BLaER1 treated with 17β-estradiol and CSF1 and Interleukin-3, amounts not matched to agents 10 nM and 100 nM (cell line): ENCODE measurements around the gene SH3GL2.
"Not testable (repeated sequence)": the region's sequence is repeated elsewhere in the genome, so short reads cannot be mapped to it uniquely, and the experiment has no call there.

Source experiments
- H3K27ac ChIP-seq, 11 experiments: shearing (Covaris generic); formaldehyde crosslinking; 2 replicates each; pipeline ENCODE4 v1.8.1; 2022
- H3K27me3 ChIP-seq, 11 experiments: shearing (Covaris generic); formaldehyde crosslinking; 2 replicates each; pipeline ENCODE4 v1.8.1; 2022
- H3K36me3 ChIP-seq, 11 experiments: shearing (Covaris generic); formaldehyde crosslinking; 2 replicates each; pipeline ENCODE4 v1.8.1; 2022
- H3K4me1 ChIP-seq, 10 experiments: shearing (Covaris generic); formaldehyde crosslinking; 2 replicates each; pipeline ENCODE4 v1.8.1; 2022
- H3K4me2 ChIP-seq, 11 experiments: shearing (Covaris generic); formaldehyde crosslinking; 2 replicates each; pipeline ENCODE4 v1.8.1; 2022
- H3K4me3 ChIP-seq, 10 experiments: shearing (Covaris generic); formaldehyde crosslinking; 2 replicates each; pipeline ENCODE4 v1.8.1; 2022
- H3K9ac ChIP-seq, 11 experiments: shearing (Covaris generic); formaldehyde crosslinking; 2 replicates each; pipeline ENCODE4 v1.8.1; 2022
- H3K9me3 ChIP-seq, 11 experiments: shearing (Covaris generic); formaldehyde crosslinking; replicated peaks in 1 of 11; 2 replicates each; pipeline ENCODE4 v1.8.1; 2022
- H4K20me1 ChIP-seq, 11 experiments: shearing (Covaris generic); formaldehyde crosslinking; 2 replicates each; pipeline ENCODE4 v1.8.1; 2022
- Cebpa-rat ChIP-seq, 11 experiments: shearing (Covaris generic); IDR thresholded peaks; 2 replicates each; pipeline ENCODE4 v1.8.1; 2022

Gene SH3GL2

GRCh38 chr9:17750269-17750668, 171.4 kb downstream of the SH3GL2 start:
- Histone ChIP-seq H3K36me3 (no peaks in the 10 kb centered on the region), H3K4me1 (peaks cover 0 to 12% (median 0%) of the 10 kb centered on the region in 10 experiments; a peak in 2 of 20 replicates), H3K27ac (no peak overlapping the region), H3K27me3 (no peaks in the 10 kb centered on the region), H4K20me1 (no peaks in the 10 kb centered on the region), H3K9ac (no peak overlapping the region), H3K4me2 (no peak overlapping the region), H3K9me3 (peaks cover 0 to 9% (median 0%) of the 10 kb centered on the region in 11 experiments; a peak in 5 of 22 replicates), H3K4me3 (no peak overlapping the region)
- TF ChIP-seq Cebpa-rat (IDR thresholded peaks at IDR 0.05) = no peak

DNA sequence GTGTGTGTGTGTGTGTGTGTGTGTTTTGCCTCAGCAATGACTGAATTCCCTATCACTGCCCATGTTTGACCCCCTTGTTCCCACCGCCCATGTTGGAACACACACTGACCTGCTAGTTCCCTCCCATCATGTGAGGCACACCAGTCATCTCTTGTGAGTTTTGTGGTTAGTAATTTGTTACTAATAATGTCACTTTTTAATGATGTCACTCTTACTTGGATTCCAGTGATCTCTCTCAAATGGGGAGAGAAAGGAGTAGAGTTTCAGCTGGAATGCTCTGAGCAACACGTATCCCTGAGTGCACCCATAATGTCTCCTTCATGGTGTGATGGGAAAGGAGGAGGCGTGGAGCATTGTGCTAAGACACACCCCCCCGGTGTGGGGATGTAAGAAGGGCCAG, 172.6 kb downstream of the SH3GL2 start:
- peaks cover 0 to 9% (median 0%) of the 10 kb centered on the region in 11 experiments; a peak in 5 of 22 replicates for H3K9me3 ChIP-seq
- H3K36me3 ChIP-seq = no peaks in the 10 kb centered on the region
- H3K27me3 ChIP-seq = no peaks in the 10 kb centered on the region
- no peak overlapping the region for H3K4me2 ChIP-seq
- no peak overlapping the region for H3K9ac ChIP-seq
- H3K4me1 ChIP-seq = peaks cover 0 to 12% (median 0%) of the 10 kb centered on the region in 10 experiments; a peak in 2 of 20 replicates
- TF ChIP-seq Cebpa-rat (IDR thresholded peaks at IDR 0.05) = no peak
- no peaks in the 10 kb centered on the region for H4K20me1 ChIP-seq
- H3K27ac ChIP-seq = no peak overlapping the region
- H3K4me3 ChIP-seq = no peak overlapping the region

DNA sequence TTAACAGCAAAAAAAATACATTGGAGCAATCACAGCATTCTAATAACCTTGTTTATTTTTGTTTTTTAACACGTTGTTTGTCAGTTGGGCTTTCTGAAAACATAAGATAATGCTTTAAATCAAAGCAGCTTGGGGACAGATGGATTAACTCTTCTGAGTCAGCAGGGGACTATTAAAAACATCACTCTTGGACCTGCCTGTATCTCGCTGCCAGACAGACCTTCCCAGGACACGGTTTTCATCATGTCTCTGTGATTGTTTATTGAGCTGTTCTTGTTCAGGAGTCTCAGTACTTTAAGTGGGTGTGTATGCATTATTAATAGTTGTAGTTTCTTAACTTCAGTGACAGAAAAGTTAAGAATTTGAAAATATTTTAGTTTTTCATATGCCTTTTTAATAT, 173.2 kb downstream of the SH3GL2 start:
- TF ChIP-seq Cebpa-rat (IDR thresholded peaks at IDR 0.05) = no peak
- Histone ChIP-seq H3K36me3 (no peaks in the 10 kb centered on the region), H3K27me3 (no peaks in the 10 kb centered on the region), H3K4me1 (peaks cover 0 to 12% (median 0%) of the 10 kb centered on the region in 10 experiments; a peak in 2 of 20 replicates), H3K9me3 (peaks cover 0 to 9% (median 0%) of the 10 kb centered on the region in 11 experiments; a peak in 5 of 22 replicates), H3K4me2 (no peak overlapping the region), H3K9ac (no peak overlapping the region), H4K20me1 (no peaks in the 10 kb centered on the region), H3K27ac (no peak overlapping the region), H3K4me3 (no peak overlapping the region)

- H3K27me3 ChIP-seq = no peaks in the 10 kb centered on the region
- no peaks in the 10 kb centered on the region for H3K36me3 ChIP-seq
- no peak overlapping the region for H3K27ac ChIP-seq
These were observed 178.9 kb downstream of the SH3GL2 start for GRCh38 chr9:17757816-17758215.

GRCh38 chr9:17760250-17760649, 181.4 kb downstream of the SH3GL2 start:
- Histone ChIP-seq H3K4me2 (no peak overlapping the region), H3K4me1 (no peaks in the 10 kb centered on the region), H3K36me3 (no peaks in the 10 kb centered on the region), H3K9ac (no peak overlapping the region), H4K20me1 (no peaks in the 10 kb centered on the region), H3K27ac (no peak overlapping the region), H3K9me3 (no peaks in the 10 kb centered on the region), H3K27me3 (no peaks in the 10 kb centered on the region), H3K4me3 (no peak overlapping the region)
- TF ChIP-seq Cebpa-rat (IDR thresholded peaks at IDR 0.05) = no peak

More at GRCh38 chr9:17757816-17758215, 178.9 kb downstream of the SH3GL2 start:
- no peak for TF ChIP-seq Cebpa-rat (IDR thresholded peaks at IDR 0.05)
- no peaks in the 10 kb centered on the region for H3K4me1 ChIP-seq
- H3K4me2 ChIP-seq = no peak overlapping the region
- H4K20me1 ChIP-seq = no peaks in the 10 kb centered on the region
- H3K9ac ChIP-seq = no peak overlapping the region
- no peak overlapping the region for H3K4me3 ChIP-seq
- H3K9me3 ChIP-seq = peaks cover 0 to 9% (median 0%) of the 10 kb centered on the region in 11 experiments; a peak in 5 of 22 replicates

DNA sequence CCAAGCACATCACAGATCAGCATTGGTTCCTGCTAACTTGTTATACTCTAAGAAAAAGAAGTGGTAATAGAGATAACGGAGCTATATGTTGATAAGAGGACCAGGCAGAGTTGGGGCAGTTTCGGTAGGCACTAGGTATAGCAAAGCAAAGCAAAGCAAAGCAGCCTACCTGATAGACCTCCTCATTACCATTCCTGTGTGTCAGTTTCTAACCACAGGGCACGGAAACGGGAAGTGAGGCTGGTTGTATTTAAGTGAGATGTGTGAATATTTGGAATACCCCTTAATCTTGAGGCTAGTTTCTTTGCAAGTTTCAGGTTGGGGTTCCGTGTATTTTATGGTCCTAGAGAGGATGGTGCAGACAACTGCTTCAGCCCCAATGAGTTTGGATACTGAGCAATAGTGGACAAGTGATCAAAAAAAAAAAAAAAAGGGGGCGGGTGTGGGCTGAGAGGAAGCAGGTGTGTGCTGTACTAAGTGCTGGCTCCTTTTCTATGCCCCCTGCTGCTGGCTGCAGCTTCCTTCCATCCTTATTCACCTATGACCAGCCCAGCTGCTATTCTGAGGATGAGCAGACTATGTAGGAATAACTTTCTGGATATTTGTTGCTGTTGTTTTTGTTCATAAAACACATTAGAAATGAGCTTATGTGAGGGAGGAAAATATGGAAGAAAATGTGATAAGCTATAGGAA, 183.3 kb downstream of the SH3GL2 start:
- no peaks in the 10 kb centered on the region for H3K27me3 ChIP-seq
- no peaks in the 10 kb centered on the region for H3K36me3 ChIP-seq
- no peak overlapping the region for H3K4me2 ChIP-seq
- no peak overlapping the region for H3K27ac ChIP-seq
- H3K4me1 ChIP-seq = no peaks in the 10 kb centered on the region
- H4K20me1 ChIP-seq = no peaks in the 10 kb centered on the region
- no peak for TF ChIP-seq Cebpa-rat (IDR thresholded peaks at IDR 0.05)
- no peak overlapping the region for H3K9ac ChIP-seq
- H3K4me3 ChIP-seq = no peak overlapping the region
- H3K9me3 ChIP-seq = no peaks in the 10 kb centered on the region

DNA sequence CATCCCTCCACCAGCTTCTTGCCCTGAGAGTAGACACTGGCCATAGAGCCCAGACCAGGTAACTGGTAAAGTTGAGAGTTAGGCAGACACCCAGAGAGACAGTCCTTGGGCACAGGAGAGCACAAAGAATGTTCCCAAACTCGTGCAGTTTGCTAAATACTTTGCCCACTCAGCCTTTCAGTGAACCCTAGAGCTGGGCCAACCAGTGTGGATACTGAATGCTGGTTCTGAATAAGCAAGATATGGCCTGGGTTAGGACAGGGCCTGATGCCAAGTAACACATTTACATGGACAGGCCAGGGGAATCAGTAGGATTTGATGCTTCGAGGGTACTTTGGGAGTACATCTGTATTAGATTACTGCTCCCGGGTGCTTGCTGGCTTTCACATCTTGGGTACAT, 185.4 kb downstream of the SH3GL2 start:
- H3K27ac ChIP-seq = no peak overlapping the region
- no peak for TF ChIP-seq Cebpa-rat (IDR thresholded peaks at IDR 0.05)
- H3K9me3 ChIP-seq = no peaks in the 10 kb centered on the region
- no peak overlapping the region for H3K9ac ChIP-seq
- H3K4me1 ChIP-seq = no peaks in the 10 kb centered on the region
- H3K36me3 ChIP-seq = no peaks in the 10 kb centered on the region
- no peaks in the 10 kb centered on the region for H3K27me3 ChIP-seq
- no peak overlapping the region for H3K4me3 ChIP-seq
- H4K20me1 ChIP-seq = no peaks in the 10 kb centered on the region
- no peak overlapping the region for H3K4me2 ChIP-seq

DNA sequence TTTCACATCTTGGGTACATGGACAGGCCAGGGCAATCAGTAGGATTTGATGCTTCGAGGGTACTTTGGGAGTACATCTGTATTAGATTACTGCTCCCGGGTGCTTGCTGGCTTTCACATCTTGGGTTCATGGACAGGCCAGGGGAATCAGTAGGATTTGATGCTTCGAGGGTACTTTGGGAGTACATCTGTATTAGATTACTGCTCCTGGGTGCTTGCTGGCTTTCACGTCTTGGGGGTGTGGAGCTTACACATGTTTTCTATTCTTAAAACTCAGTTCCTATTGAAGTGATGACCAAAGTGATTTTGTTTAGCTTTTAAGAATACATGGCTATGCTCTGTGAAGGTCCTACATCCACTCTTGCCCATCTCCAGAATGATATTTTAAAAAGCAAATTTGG, 186.3 kb downstream of the SH3GL2 start:
- not testable (repeated sequence) for H3K27ac ChIP-seq, H4K20me1 ChIP-seq, H3K36me3 ChIP-seq, H3K27me3 ChIP-seq, H3K4me2 ChIP-seq, H3K4me1 ChIP-seq, H3K9me3 ChIP-seq, H3K9ac ChIP-seq, H3K4me3 ChIP-seq

GRCh38 chr9:17772223-17772622, 193.4 kb downstream of the SH3GL2 start:
- Histone ChIP-seq H3K9ac (no peak overlapping the region), H3K9me3 (no peaks in the 10 kb centered on the region), H3K4me1 (no peaks in the 10 kb centered on the region), H3K27me3 (no peaks in the 10 kb centered on the region), H4K20me1 (no peaks in the 10 kb centered on the region), H3K36me3 (no peaks in the 10 kb centered on the region), H3K27ac (no peak overlapping the region), H3K4me3 (no peak overlapping the region), H3K4me2 (no peak overlapping the region)
- peak in 2 of 11 experiments; percentile 49 to 56; a peak in 1 of 22 replicates for TF ChIP-seq Cebpa-rat (IDR thresholded peaks at IDR 0.05)

- Histone ChIP-seq H3K27me3 (no peaks in the 10 kb centered on the region), H3K4me2 (no peak overlapping the region)
- TF ChIP-seq Cebpa-rat (IDR thresholded peaks at IDR 0.05) = no peak
These were observed 196.8 kb downstream of the SH3GL2 start for GRCh38 chr9:17775656-17776055.

More at GRCh38 chr9:17775656-17776055, 196.8 kb downstream of the SH3GL2 start:
- Histone ChIP-seq H3K9me3 (no peaks in the 10 kb centered on the region), H3K4me1 (no peaks in the 10 kb centered on the region), H3K27ac (no peak overlapping the region), H3K9ac (no peak overlapping the region), H4K20me1 (no peaks in the 10 kb centered on the region), H3K4me3 (no peak overlapping the region), H3K36me3 (no peaks in the 10 kb centered on the region)
